Caco-2 (cell line): ENCODE data around the gene SUSD1. TPM values are rescaled to one million over a fixed set of nuclear protein-coding genes. Genes with fewer than 3 reads are reported as not detected.

Experiments used
- BruUV-seq: library from RNA; stranded (reverse); fragments of 400-500 nt; replicated peaks from 2 replicates; lab custom pipeline; 2021; lab: Mats Ljungman, UMichigan
- CTCF ChIA-PET: fragments of 300-600 bp; sonication (Branson Sonifier 250); formaldehyde crosslinking; loops from one replicate; lab custom pipeline; 2022; ENCODE audit warnings: antibody characterized with exemption; lab: Charles Lee
- POLR2A ChIA-PET: fragments of 300-600 bp; sonication (Branson Sonifier 250); formaldehyde crosslinking; loops from one replicate; lab custom pipeline; 2022; ENCODE audit warnings: antibody characterized with exemption; lab: Charles Lee
- DNase-seq, 2 experiments: peaks; one replicate each; pipeline versions ENCODE4 v3.0.0 to v3.0.0-alpha.2; 2020 to 2022
- H3K27me3 ChIP-seq: replicated peaks from 2 replicates; pipeline ENCODE4 v1.6.0; 2011; ENCODE audit warnings: low read length; ENCODE audit not compliant: control insufficient read depth, insufficient read depth
- H3K36me3 ChIP-seq: 2 replicates; pipeline ENCODE4 v1.5.1; 2011; ENCODE audit warnings: low read length; ENCODE audit not compliant: control insufficient read depth, insufficient read depth
- H3K4me1 ChIP-seq: fragments of 250-450 bp; sonication (Bioruptor Pico); 2 replicates; pipeline ENCODE4 v1.5.1; 2020; ENCODE audit warnings: mild to moderate bottlenecking
- H3K4me3 ChIP-seq: 2 replicates; pipeline ENCODE4 v1.5.1; 2011; ENCODE audit warnings: low read depth, mild to moderate bottlenecking, control low read depth, low read length
- H3K9me3 ChIP-seq: fragments of 250-450 bp; sonication (Bioruptor Pico); 2 replicates; pipeline ENCODE4 v1.5.1; 2020; ENCODE audit warnings: mild to moderate bottlenecking, moderate library complexity
- H3K27ac Mint-ChIP-seq: one replicate; pipeline ENCODE4 v1.8.0; 2022; ENCODE audit warnings: mixed read lengths; ENCODE audit not compliant: unreplicated experiment
- H3K27me3 Mint-ChIP-seq: one replicate; pipeline ENCODE4 v1.8.0; 2022; ENCODE audit warnings: mixed read lengths; ENCODE audit not compliant: insufficient read depth, unreplicated experiment
- H3K36me3 Mint-ChIP-seq: one replicate; pipeline ENCODE4 v1.8.0; 2022; ENCODE audit warnings: mild to moderate bottlenecking, mixed read lengths; ENCODE audit not compliant: insufficient read depth, unreplicated experiment
- H3K4me1 Mint-ChIP-seq: one replicate; pipeline ENCODE4 v1.8.0; 2022; ENCODE audit warnings: low read depth, mixed read lengths; ENCODE audit not compliant: unreplicated experiment
- H3K4me3 Mint-ChIP-seq: one replicate; pipeline ENCODE4 v1.8.0; 2022; ENCODE audit warnings: mild to moderate bottlenecking, moderate library complexity, mixed read lengths; ENCODE audit not compliant: unreplicated experiment
- H3K9me3 Mint-ChIP-seq: one replicate; pipeline ENCODE4 v1.8.0; 2022; ENCODE audit warnings: mixed read lengths; ENCODE audit not compliant: unreplicated experiment
- intact Hi-C: fragments of 100-400 bp; cut with micrococcal nuclease; formaldehyde crosslinking; loops from one replicate; pipeline ENCODE4 v1.10.0; 2022; ENCODE audit not compliant: unreplicated experiment
- total RNA-seq: library from RNA; stranded (reverse); gene quantifications from 2 replicates; pipeline ENCODE4 v1.2.3, GENCODE V29; 2022
- TF ChIP-seq, protein P1 (sequence below), 2 experiments: fragments of 200-600 bp in 1 of 2; IDR thresholded peaks; 1 replicate in 1 of 2; 2 replicates in 1 of 2; pipeline versions ENCODE4 v1.5.1 to v1.8.0; 2011 to 2022; ENCODE audit warnings: antibody characterized with exemption in 1 of 2, control low read depth in 1 of 2, inconsistent platforms in 1 of 2, low read depth in 1 of 2, low read length in 1 of 2, mild to moderate bottlenecking in 1 of 2, moderate library complexity in 1 of 2; ENCODE audit not compliant: insufficient read depth in 1 of 2, severe bottlenecking in 1 of 2, unreplicated experiment in 1 of 2

SUSD1 gene
- total RNA-seq, 1 experiment from 2014 or later: 53.4 TPM

DNA sequence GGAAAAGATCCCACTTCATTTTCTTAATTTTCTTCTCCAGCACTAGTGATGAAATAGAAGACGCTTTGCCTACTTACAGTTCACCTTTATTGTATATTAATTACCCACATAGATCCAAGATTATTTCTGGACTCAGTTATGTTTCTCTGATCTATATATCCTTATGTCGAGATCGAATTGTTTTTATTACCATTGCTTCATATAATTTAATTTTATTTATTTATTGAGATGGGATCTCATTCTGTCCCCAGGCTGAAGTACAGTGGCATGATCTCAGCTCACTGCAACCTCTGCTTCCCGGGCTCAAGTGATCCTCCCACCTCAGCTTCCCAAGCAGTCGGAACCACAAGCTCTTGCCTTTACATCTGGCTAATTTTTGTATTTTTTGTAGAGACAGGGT, 157.2 kb downstream of the SUSD1 start:
- H3K36me3 Mint-ChIP-seq: no peaks in the 10 kb centered on the region
- TF ChIP-seq, protein P1, sequence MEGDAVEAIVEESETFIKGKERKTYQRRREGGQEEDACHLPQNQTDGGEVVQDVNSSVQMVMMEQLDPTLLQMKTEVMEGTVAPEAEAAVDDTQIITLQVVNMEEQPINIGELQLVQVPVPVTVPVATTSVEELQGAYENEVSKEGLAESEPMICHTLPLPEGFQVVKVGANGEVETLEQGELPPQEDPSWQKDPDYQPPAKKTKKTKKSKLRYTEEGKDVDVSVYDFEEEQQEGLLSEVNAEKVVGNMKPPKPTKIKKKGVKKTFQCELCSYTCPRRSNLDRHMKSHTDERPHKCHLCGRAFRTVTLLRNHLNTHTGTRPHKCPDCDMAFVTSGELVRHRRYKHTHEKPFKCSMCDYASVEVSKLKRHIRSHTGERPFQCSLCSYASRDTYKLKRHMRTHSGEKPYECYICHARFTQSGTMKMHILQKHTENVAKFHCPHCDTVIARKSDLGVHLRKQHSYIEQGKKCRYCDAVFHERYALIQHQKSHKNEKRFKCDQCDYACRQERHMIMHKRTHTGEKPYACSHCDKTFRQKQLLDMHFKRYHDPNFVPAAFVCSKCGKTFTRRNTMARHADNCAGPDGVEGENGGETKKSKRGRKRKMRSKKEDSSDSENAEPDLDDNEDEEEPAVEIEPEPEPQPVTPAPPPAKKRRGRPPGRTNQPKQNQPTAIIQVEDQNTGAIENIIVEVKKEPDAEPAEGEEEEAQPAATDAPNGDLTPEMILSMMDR (IDR thresholded peaks at IDR 0.05; ENCODE audit: insufficient read depth in 1 of 2, low read depth in 1 of 2, low read length in 1 of 2, severe bottlenecking in 1 of 2, unreplicated experiment in 1 of 2): no peak
- DNase-seq: no peak
- H3K9me3 Mint-ChIP-seq: no peaks in the 10 kb centered on the region
- H3K4me3 Mint-ChIP-seq: no peak overlapping the region
- H3K4me1 Mint-ChIP-seq: peaks cover 7% of the 10 kb centered on the region
- ChIA-PET POLR2A (no interaction called here), CTCF (no interaction called here)
- peaks cover 20% of the 10 kb centered on the region for H3K4me1 ChIP-seq
- H3K4me3 ChIP-seq: no peak overlapping the region
- H3K9me3 ChIP-seq: no peaks in the 10 kb centered on the region
- intact Hi-C loops: no loop called here
- BruUV-seq: no TSS peak
- H3K36me3 ChIP-seq: no peaks in the 10 kb centered on the region
- no peaks in the 10 kb centered on the region for H3K27me3 ChIP-seq
- H3K27ac Mint-ChIP-seq: no peak overlapping the region
- no peaks in the 10 kb centered on the region for H3K27me3 Mint-ChIP-seq

DNA sequence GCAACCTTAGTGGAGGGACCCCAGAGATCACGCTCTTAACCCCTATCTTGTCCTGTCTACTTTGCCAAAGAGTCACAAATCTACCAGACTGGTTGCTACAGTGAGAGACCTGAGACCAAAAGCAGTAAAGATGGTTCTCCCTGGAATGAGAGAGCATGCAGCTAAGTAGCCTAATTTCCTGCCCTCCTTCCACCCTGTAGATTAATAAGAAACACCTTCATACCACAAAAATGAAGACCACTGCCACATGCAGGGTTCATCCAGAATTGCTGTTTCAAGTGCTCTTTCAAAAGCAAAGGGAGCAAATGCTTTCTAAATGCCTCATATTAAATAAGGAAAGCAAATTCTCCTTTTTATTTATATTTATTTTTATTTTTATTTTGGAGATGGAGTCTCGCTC, 159.4 kb downstream of the SUSD1 start:
- no peaks in the 10 kb centered on the region for H3K27me3 ChIP-seq
- Mint-ChIP-seq H3K36me3 (no peaks in the 10 kb centered on the region), H3K27me3 (no peaks in the 10 kb centered on the region), H3K9me3 (no peaks in the 10 kb centered on the region), H3K4me1 (peaks cover 14% of the 10 kb centered on the region), H3K4me3 (no peak overlapping the region), H3K27ac (no peak overlapping the region)
- TF ChIP-seq, protein P1 (IDR thresholded peaks at IDR 0.05; ENCODE audit: insufficient read depth in 1 of 2, low read depth in 1 of 2, low read length in 1 of 2, severe bottlenecking in 1 of 2, unreplicated experiment in 1 of 2): no peak
- no peak for DNase-seq
- peaks cover 27% of the 10 kb centered on the region for H3K4me1 ChIP-seq
- H3K36me3 ChIP-seq: no peaks in the 10 kb centered on the region
- H3K4me3 ChIP-seq: no peak overlapping the region
- CTCF ChIA-PET: no interaction called here
- intact Hi-C loops: no loop called here
- BruUV-seq: no TSS peak
- no peaks in the 10 kb centered on the region for H3K9me3 ChIP-seq
- POLR2A ChIA-PET: no interaction called here

GRCh38 chr9:112015149-112015548, 159.9 kb downstream of the SUSD1 start:
- POLR2A ChIA-PET: interaction anchor here (0.5 kb wide), 1 partner anchor 21 kb away, joined by 4 read pairs; no protein-coding TSS in a partner anchor
- no peak overlapping the region for H3K27ac Mint-ChIP-seq
- H3K4me1 Mint-ChIP-seq: peaks cover 14% of the 10 kb centered on the region
- H3K27me3 ChIP-seq: no peaks in the 10 kb centered on the region
- no peaks in the 10 kb centered on the region for H3K27me3 Mint-ChIP-seq
- no peaks in the 10 kb centered on the region for H3K9me3 ChIP-seq
- H3K4me3 Mint-ChIP-seq: no peak overlapping the region
- TF ChIP-seq, protein P1 (IDR thresholded peaks at IDR 0.05; ENCODE audit: insufficient read depth in 1 of 2, low read depth in 1 of 2, low read length in 1 of 2, severe bottlenecking in 1 of 2, unreplicated experiment in 1 of 2): no peak
- intact Hi-C loops: no loop called here
- CTCF ChIA-PET: interaction anchor here (0.6 kb wide), 1 partner anchor 161 kb away, joined by 5 read pairs; no protein-coding TSS in a partner anchor
- H3K9me3 Mint-ChIP-seq: no peaks in the 10 kb centered on the region
- no peak overlapping the region for H3K4me3 ChIP-seq
- H3K4me1 ChIP-seq: peaks cover 24% of the 10 kb centered on the region
- BruUV-seq: no TSS peak
- H3K36me3 Mint-ChIP-seq: no peaks in the 10 kb centered on the region
- H3K36me3 ChIP-seq: no peaks in the 10 kb centered on the region
- no peak for DNase-seq
